Trophoblast cell (in vitro differentiated cells and primary cell): ENCODE results near the gene IGFBP1.
A peak's percentile ranks its signal among the peaks of the same experiment; 100 is the strongest.

Experiments used
- DNase-seq, 2 donors: peaks; one replicate each; pipeline ENCODE4 v3.0.0-alpha.2; 2016
- H2AFZ ChIP-seq: 2 replicates; pipeline ENCODE4 v1.6.1; 2013; ENCODE audit warnings: low read length, moderate library complexity, mild to moderate bottlenecking; ENCODE audit not compliant: insufficient read depth, poor library complexity
- H2AK5ac ChIP-seq: 2 replicates; pipeline ENCODE4 v1.6.1; 2013; ENCODE audit warnings: mild to moderate bottlenecking, low read length
- H2BK120ac ChIP-seq: 2 replicates; pipeline ENCODE4 v1.6.1; 2013; ENCODE audit warnings: low read length, mild to moderate bottlenecking, moderate library complexity; ENCODE audit not compliant: insufficient read depth, poor library complexity
- H2BK12ac ChIP-seq: 2 replicates; pipeline ENCODE4 v1.6.1; 2013; ENCODE audit warnings: mild to moderate bottlenecking, low read length, moderate library complexity
- H2BK5ac ChIP-seq: 2 replicates; pipeline ENCODE4 v1.6.1; 2013; ENCODE audit warnings: low read length, low read depth, moderate library complexity, mild to moderate bottlenecking; ENCODE audit not compliant: poor library complexity
- H3K14ac ChIP-seq: 2 replicates; pipeline ENCODE4 v1.6.1; 2013; ENCODE audit warnings: mild to moderate bottlenecking, low read length
- H3K18ac ChIP-seq: 2 replicates; pipeline ENCODE4 v1.6.1; 2013; ENCODE audit warnings: mild to moderate bottlenecking, low read length
- H3K23ac ChIP-seq: 2 replicates; pipeline ENCODE4 v1.6.1; 2013; ENCODE audit warnings: low read length
- H3K27ac ChIP-seq: 2 replicates; pipeline ENCODE4 v1.5.1; 2013; ENCODE audit warnings: low read depth, mild to moderate bottlenecking, inconsistent platforms, low read length, moderate library complexity
- H3K27me3 ChIP-seq: 2 replicates; pipeline ENCODE4 v1.6.1; 2013; ENCODE audit warnings: inconsistent platforms, mild to moderate bottlenecking, low read length, moderate library complexity; ENCODE audit not compliant: insufficient read depth
- H3K36me3 ChIP-seq, 2 experiments: 1 replicate in 1 of 2; 2 replicates in 1 of 2; pipeline ENCODE4 v1.6.1; 2013; ENCODE audit warnings: low read length in 2 of 2, mild to moderate bottlenecking in 2 of 2, moderate library complexity in 1 of 2; ENCODE audit not compliant: insufficient read depth in 2 of 2, control insufficient read depth in 1 of 2
- H3K4ac ChIP-seq: 2 replicates; pipeline ENCODE4 v1.6.1; 2013; ENCODE audit warnings: low read depth, mild to moderate bottlenecking, low read length, moderate library complexity
- H3K4me1 ChIP-seq, 2 experiments: 1 replicate in 1 of 2; 2 replicates in 1 of 2; pipeline ENCODE4 v1.6.1; 2013; ENCODE audit warnings: low read length in 2 of 2, mild to moderate bottlenecking in 2 of 2, moderate library complexity in 1 of 2; ENCODE audit not compliant: insufficient read depth in 2 of 2, control insufficient read depth in 1 of 2
- H3K4me2 ChIP-seq: 2 replicates; pipeline ENCODE4 v1.6.1; 2013; ENCODE audit warnings: inconsistent platforms, mild to moderate bottlenecking, low read length, moderate library complexity
- H3K4me3 ChIP-seq: 2 replicates; pipeline ENCODE4 v1.5.1; 2013; ENCODE audit warnings: mild to moderate bottlenecking, low read depth, low read length, inconsistent platforms
- H3K79me1 ChIP-seq: one replicate; pipeline ENCODE4 v1.6.1; 2013; ENCODE audit warnings: low read length
- H3K79me2 ChIP-seq: 2 replicates; pipeline ENCODE4 v1.6.1; 2013; ENCODE audit warnings: low read length, mild to moderate bottlenecking; ENCODE audit not compliant: control insufficient read depth, insufficient read depth, poor library complexity
- H3K9ac ChIP-seq: 2 replicates; pipeline ENCODE4 v1.6.1; 2013; ENCODE audit warnings: mild to moderate bottlenecking, low read length
- H3K9me3 ChIP-seq: 2 replicates; pipeline ENCODE4 v1.6.1; 2013; ENCODE audit warnings: low read depth, mild to moderate bottlenecking, control low read depth, inconsistent platforms, low read length; ENCODE audit not compliant: insufficient read depth
- H4K12ac ChIP-seq: 2 replicates; pipeline ENCODE4 v1.6.1; 2013; ENCODE audit warnings: low read depth, mild to moderate bottlenecking, low read length, moderate library complexity
- H4K8ac ChIP-seq: 2 replicates; pipeline ENCODE4 v1.6.1; 2013; ENCODE audit warnings: low read depth, mild to moderate bottlenecking, low read length, moderate library complexity
- H4K91ac ChIP-seq: one replicate; pipeline ENCODE4 v1.6.1; 2013; ENCODE audit warnings: low read depth, mild to moderate bottlenecking, low read length, moderate library complexity
- WGBS: extraction: QIAGEN DNeasy Blood & Tissue Kit; methylation state at CpG from one replicate; pipeline ENCODE4 v1.1.7; 2013; ENCODE audit warnings: missing lambda C conversion rate; ENCODE audit not compliant: insufficient read length, insufficient coverage; ENCODE audit errors: extremely low coverage; 5-methylcytosine and 5-hydroxymethylcytosine counted together

Gene IGFBP1

GRCh38 chr7:45924283-45924682 is 36.0 kb downstream of the IGFBP1 start:
- Histone ChIP-seq H3K27ac (peak overlapping the region; percentile 58), H3K4me1 (peaks cover 7 to 22% of the 10 kb centered on the region in 2 experiments), H3K14ac (peak overlapping the region; percentile 91), H3K4ac (peak overlapping the region; percentile 73), H3K27me3 (no peaks in the 10 kb centered on the region), H4K91ac (peak overlapping the region; percentile 95), H4K8ac (peak overlapping the region; percentile 80), H2AFZ (no peak overlapping the region), H3K79me1 (peaks cover 45% of the 10 kb centered on the region), H3K9ac (no peak overlapping the region), H2BK120ac (peak overlapping the region; percentile 99), H2BK12ac (peak overlapping the region; percentile 99), H4K12ac (no peak overlapping the region), H3K4me2 (no peak overlapping the region), H3K18ac (peak overlapping the region; percentile 64), H3K79me2 (peaks cover 21% of the 10 kb centered on the region), H2BK5ac (peak overlapping the region; percentile 90), H3K4me3 (no peak overlapping the region), H3K23ac (no peak overlapping the region), H3K36me3 (peaks cover 8 to 9% of the 10 kb centered on the region in 2 experiments), H2AK5ac (peak overlapping the region; percentile 90), H3K9me3 (no peaks in the 10 kb centered on the region)
- WGBS, result no CpG with 5 or more reads among the region's 5 CpGs
- peak; percentile 65 to 67 for DNase-seq

- Histone ChIP-seq H3K14ac (no peak overlapping the region), H3K79me1 (peaks cover 24% of the 10 kb centered on the region), H3K4ac (no peak overlapping the region), H2AK5ac (no peak overlapping the region), H4K8ac (no peak overlapping the region), H3K9ac (no peak overlapping the region), H3K18ac (no peak overlapping the region), H3K4me2 (no peak overlapping the region), H2AFZ (no peak overlapping the region), H3K79me2 (peaks cover 1% of the 10 kb centered on the region), H3K23ac (no peak overlapping the region), H3K27me3 (no peaks in the 10 kb centered on the region), H3K36me3 (no peaks in the 10 kb centered on the region), H2BK12ac (no peak overlapping the region), H2BK5ac (no peak overlapping the region), H4K91ac (no peak overlapping the region), H2BK120ac (no peak overlapping the region), H3K4me3 (no peak overlapping the region), H4K12ac (no peak overlapping the region), H3K4me1 (peaks cover 5 to 15% of the 10 kb centered on the region in 2 experiments), H3K27ac (no peak overlapping the region), H3K9me3 (no peaks in the 10 kb centered on the region)
- DNase-seq, result no peak
- no CpG with 5 or more reads among the region's 3 CpGs for WGBS
Observed at GRCh38 chr7:45927721-45928120, 39.4 kb downstream of the IGFBP1 start.

GRCh38 chr7:45930967-45931366 is 42.7 kb downstream of the IGFBP1 start:
- Histone ChIP-seq H2BK120ac (no peak overlapping the region), H4K91ac (no peak overlapping the region), H3K27me3 (no peaks in the 10 kb centered on the region), H3K79me2 (no peaks in the 10 kb centered on the region), H3K36me3 (no peaks in the 10 kb centered on the region), H4K12ac (no peak overlapping the region), H3K9me3 (no peaks in the 10 kb centered on the region), H3K4me1 (no peaks in the 10 kb centered on the region), H3K27ac (no peak overlapping the region), H3K79me1 (no peaks in the 10 kb centered on the region), H3K4ac (no peak overlapping the region), H2BK5ac (no peak overlapping the region), H3K14ac (no peak overlapping the region), H3K18ac (no peak overlapping the region), H2AFZ (no peak overlapping the region), H3K23ac (no peak overlapping the region), H2BK12ac (no peak overlapping the region), H3K4me3 (no peak overlapping the region), H3K4me2 (no peak overlapping the region), H3K9ac (no peak overlapping the region), H2AK5ac (no peak overlapping the region), H4K8ac (no peak overlapping the region)
- no peak for DNase-seq

GRCh38 chr7:45937301-45937700 is 49.0 kb downstream of the IGFBP1 start:
- no peak overlapping the region for H2AFZ ChIP-seq
- peaks cover 10% of the 10 kb centered on the region for H3K79me1 ChIP-seq
- no peaks in the 10 kb centered on the region for H3K36me3 ChIP-seq
- no peak overlapping the region for H3K23ac ChIP-seq
- DNase-seq, result peak; percentile 50 to 62
- no CpG with 5 or more reads among the region's 6 CpGs for WGBS
- H3K9ac ChIP-seq, result peak overlapping the region; percentile 53
- H3K9me3 ChIP-seq, result peaks cover 3% of the 10 kb centered on the region
- no peak overlapping the region for H4K8ac ChIP-seq
- no peak overlapping the region for H3K4me2 ChIP-seq
- H2BK12ac ChIP-seq, result peak overlapping the region; percentile 55
- no peak overlapping the region for H3K4me3 ChIP-seq
- no peaks in the 10 kb centered on the region for H3K79me2 ChIP-seq
- H2AK5ac ChIP-seq, result no peak overlapping the region
- peak overlapping the region; percentile 8 for H2BK5ac ChIP-seq
- H4K91ac ChIP-seq, result peak overlapping the region; percentile 44
- H3K27ac ChIP-seq, result no peak overlapping the region
- H3K18ac ChIP-seq, result no peak overlapping the region
- peak overlapping the region; percentile 16 for H3K14ac ChIP-seq
- H2BK120ac ChIP-seq, result peak overlapping the region; percentile 1
- H3K4me1 ChIP-seq, result peaks cover 10 to 12% of the 10 kb centered on the region in 2 experiments
- H3K27me3 ChIP-seq, result no peaks in the 10 kb centered on the region
- H4K12ac ChIP-seq, result no peak overlapping the region
- H3K4ac ChIP-seq, result no peak overlapping the region
